GM18505 (cell line): ENCODE measurements around the gene LIN54.

ENCODE experiments used
- ATAC-seq: cut with Tn5 transposase; IDR thresholded peaks from one replicate; pipeline ENCODE4 v1.9.1; 2021; ENCODE audit not compliant: unreplicated experiment
- POLR2A ChIP-seq: IDR thresholded peaks from 4 replicates; pipeline ENCODE4 v1.6.1; 2011; ENCODE audit warnings: borderline replicate concordance; ENCODE audit not compliant: insufficient read depth, insufficient read length; ENCODE audit errors: extremely low read depth

LIN54 gene

GRCh38 chr4:82886147-82886942 lies 124.3 kb downstream of the LIN54 start:
- no peak for TF ChIP-seq POLR2A

GRCh38 chr4:82885410-82885809 lies 125.2 kb downstream of the LIN54 start:
- no peak for TF ChIP-seq POLR2A
- no peak for ATAC-seq

More at GRCh38 chr4:82886147-82886942, 124.3 kb downstream of the LIN54 start:
- ATAC-seq: no peak
